ENCODE data around the gene TGFBRAP1.
"Not testable (repeated sequence)": the region's sequence is repeated elsewhere in the genome, so short reads cannot be mapped to it uniquely, and the experiment has no call there.

Gene TGFBRAP1

DNA sequence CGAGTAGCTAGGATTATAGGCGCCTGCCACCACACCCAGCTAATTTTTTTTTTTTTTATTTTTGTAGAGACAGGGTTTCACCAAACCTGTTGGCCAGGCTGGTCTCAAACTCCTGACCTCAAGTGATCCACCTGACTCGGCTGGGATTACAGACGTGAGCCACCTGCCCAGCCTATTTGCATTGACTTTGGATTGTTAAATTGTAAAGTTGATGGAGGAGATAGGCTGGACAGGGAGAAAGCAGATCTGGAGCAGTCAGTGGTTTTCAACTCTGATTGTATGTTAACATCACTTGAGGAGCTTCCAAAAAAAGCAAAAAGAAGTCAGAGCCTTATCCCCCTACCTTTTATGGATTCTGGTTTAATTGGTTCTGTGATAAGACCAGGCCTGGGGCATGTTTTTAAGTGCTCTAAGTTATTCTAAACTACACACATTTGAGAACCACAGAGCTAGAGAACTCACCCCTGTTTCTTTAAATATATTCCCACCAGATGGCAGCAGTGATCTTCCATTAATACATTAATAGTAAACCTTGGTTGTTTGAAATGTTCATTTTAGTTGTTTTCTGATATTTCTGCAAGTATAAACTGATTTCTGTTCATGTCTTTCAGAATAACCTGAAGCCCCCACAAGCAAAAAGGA, 15.3 kb upstream of the TGFBRAP1 start:
- no peak for DNase-seq

DNA sequence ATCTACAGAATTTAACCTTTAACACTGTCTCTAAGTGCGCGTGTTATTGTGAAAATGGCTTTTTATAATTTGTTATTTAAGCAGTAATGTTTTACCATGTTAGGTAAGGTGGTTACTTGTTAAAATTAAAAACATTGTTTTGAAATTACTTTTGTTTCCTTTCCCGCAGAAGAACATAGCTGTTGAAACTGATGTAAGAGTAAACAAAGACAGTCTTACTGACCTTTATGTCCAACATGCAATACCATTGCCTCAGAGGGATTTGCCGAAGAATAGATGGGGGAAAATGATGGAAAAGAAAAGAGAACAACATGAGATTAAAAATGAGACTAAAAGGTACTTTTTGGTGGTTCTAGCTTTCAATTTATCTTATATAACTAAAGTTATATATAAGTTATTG, 9.9 kb upstream of the TGFBRAP1 start:
- no peak for DNase-seq

DNA sequence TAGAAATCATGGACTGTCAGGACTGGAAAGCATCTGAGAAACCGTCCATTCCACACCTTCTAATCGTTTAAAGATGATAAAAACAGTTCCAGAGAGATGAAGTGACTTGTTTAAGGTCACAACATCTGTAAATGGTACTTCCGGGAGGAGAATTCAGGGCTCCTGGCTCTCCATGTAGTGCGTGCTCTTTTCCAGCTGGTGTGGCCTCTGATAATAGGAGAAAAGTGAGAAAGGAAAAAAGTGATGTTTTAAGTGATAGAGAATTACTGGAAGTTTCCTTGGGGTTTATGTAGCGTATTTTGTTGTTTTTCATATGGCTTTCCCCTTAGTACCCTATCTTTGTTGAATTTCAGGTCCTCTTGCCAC, 8.5 kb upstream of the TGFBRAP1 start:
- DNase-seq: no peak

DNA sequence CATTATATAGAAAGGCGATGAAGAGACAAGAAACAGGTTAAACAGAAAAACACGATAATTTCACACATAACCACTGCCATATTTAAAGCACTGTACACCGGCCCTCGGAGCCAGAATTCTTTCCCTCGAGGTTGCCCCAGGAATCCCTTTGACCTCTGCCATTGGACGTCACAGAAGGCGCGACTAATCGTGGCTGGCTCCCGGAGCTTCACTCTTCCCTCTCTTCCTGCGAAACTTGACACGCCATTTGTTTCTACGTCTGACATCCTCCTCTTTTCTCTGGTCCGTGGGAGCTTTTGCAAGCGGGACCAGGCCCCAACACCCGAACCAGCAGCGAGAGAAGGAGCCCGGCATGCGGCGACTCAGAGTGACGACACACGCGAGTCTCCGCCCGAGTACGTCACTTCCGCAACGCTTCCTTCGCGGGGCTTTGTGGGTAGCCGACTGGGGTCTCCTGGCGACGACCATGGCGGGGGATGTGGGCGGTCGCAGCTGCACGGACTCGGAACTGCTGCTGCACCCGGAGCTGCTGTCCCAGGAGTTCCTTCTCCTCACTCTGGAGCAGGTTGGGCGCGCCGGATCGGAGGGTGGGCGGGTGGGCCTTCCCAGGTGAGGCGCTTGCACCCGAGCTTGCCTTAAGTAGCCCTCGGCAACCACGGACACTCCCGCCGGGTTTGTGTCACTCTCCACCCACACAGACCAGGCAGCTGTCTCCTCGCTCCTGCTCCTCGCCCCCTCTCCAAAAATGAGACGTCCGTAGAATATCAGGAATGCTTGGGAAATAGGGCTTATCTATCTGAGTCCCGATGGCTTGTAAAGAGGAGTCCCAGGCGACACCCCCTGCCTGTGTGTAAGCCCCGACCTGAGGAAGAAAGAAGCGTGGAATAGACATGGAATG, 7.8 kb upstream of the TGFBRAP1 start, which contains the start of gene C2orf49:
Gene C2orf49 (plus strand): TSS at position 419 of the 898 bp plus-strand sequence. CDS start 48 bp downstream, at position 467.
- peak; percentile 90 to 92 for DNase-seq

DNA sequence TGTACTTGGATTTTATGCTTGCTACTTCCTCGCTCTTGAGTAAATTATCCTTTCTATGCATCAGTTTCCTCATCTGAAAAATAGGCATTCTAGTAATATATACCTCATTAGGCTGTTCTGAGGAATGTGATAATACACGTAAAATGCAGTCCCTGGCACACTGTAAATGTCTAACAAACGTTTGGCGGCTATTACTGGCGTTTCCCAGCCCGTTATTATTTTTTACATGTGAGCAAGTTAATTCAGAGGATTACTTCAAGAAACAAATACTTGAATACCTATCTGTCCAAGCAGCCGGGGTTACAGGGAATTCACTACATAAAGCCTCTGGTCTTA, 7.2 kb upstream of the TGFBRAP1 start:
- DNase-seq: no peak

DNA sequence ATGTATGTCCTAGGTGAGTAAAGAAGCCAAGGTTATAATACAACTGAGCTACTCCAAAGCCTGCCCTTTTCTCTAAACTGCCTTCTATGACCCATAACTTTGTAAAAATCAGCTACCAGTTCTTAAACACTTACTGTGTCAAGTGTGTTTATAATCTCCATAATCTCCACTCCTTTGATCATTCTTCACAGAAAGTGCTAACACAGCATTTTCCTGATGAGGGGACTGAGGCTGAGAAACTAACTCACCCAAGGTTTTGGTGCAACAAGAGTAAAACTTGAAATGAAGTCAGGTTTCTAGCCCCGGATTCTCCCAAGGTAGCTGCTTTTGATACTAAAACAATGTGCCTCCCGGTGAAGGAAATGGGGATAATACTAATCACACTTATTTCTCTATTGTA, 5.9 kb upstream of the TGFBRAP1 start:
- no peak for DNase-seq

DNA sequence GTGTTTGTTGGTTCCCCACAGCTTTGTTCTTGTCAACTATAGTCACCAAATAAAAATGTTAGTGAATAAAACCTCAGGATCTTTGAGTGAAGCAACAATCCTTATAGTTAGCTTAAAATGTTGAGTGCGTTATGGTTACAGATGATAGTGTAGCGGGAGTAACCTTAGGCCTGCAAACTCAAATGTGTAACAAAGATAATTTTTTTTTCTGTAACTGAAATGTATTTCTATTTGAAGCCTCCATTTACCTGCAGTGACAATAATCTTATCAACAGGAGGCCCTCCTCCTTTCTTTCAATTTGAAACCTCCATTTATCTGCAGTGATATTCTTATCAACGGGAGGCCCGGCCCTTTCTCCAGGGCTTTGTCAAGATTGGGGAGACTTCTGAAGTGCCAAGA, 4.7 kb upstream of the TGFBRAP1 start:
- DNase-seq: no peak

DNA sequence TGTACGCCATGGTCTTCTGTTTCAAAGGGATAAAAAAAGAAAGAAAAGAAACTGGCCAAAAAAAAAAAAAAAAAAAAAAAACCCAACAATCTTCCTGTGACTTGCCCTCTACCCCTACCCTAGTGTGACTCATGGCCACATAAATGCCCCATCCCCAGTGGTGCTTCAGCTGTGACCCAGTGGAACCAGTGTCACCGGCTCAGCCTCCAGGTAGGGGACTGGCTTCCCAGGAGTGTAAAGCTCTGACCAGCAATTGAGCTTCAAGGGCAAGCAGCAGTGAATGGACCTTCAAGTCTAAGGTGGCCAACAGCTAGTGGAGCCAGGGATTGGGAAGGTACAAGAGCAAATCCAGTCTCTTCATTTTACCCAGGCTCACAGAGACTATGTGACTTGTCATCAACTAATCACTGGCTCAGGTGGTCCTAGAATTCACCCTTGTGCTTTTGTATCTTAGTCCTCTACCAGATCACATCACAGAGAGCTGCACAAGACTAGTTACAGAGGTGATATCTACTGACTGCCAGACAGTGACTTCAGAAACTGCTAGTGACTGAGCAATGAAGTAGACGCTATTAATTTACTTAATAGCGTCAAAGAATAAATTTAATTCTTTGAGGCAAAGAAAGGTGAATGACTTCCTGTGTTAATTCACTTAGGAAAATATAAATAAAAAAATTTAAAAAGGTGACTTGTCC, 1.3 kb upstream of the TGFBRAP1 start:
- DNase-seq: peak; percentile 17 to 25

DNA sequence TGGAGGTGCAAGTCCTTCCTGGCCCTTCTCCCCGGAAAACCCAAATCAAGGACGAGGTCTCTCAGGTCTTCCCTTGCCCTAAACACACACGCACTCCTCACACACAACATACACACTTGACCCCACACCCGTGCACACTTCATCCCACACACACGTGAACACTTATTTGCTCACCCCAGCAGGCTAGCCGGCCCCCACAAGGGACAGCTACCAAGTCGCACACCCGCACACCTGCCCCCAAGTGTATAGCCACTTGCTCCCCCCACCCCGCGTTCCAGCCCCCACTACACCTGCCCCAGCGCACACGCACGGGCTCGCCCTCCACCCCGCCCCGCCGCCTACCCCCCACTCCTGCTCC, 359 bp downstream of the TGFBRAP1 start:
- peak; percentile 4 to 36 for DNase-seq

DNA sequence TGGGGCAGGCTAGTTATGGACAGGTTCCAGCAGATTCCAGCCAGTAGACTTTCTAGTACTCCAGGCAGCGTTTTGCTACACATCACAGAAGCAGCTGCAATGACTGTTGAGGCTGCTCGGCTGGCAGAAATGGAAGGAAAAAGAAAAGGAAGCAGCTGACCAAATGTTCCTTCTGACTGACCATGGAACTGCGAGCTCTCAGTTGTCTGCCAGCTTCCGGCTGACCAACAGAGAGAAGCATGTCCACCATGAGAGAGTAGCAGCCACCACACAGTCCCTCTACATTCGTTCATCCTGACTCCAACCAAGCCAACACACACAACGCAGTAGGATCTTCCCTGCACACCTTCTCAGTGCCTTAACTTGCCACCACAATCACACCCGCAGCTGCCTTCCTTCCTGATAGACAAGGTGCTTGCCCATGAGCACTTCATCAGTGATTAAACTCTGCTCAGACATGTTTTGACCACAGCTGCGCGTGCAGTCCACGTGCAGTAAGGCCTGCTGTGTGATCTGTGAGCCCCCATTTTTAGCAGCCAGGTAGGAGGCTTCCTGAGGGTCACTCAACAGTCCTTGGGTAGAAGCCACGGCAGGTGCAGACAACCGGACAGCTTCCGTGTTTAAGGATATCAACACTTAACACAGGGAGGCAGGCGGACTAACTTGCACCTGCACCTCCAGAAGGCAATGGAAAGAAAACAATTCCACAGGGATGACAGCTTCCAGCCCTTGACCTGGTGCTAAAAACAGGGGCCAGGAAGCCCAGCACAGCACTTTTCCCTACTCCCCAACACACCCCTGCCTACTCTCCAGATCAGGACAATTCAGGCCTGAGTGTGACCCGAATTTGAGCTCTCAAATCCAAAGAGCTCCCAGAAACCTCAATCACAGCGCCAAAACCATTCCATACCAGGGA, 996 bp downstream of the TGFBRAP1 start:
- peak; percentile 17 to 40 for DNase-seq

DNA sequence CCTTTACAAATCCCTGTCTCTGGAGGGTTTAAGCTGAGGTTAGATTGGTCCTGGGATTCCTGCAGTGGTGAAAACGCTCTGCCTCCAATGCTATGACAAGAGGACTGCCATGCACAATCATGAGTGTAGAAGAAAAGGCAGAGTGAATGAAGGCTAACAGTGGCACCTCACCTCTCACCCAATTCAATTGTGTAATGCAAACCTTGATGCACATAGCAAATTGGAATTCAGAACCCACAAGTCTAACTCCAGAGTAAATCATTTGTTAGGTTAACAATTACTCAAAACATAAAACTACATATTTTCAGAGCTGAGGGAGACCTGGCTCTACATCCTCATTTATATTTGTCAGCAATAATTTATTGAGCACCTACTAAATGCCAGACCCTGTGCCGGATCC, 1.8 kb downstream of the TGFBRAP1 start:
- DNase-seq: no peak

DNA sequence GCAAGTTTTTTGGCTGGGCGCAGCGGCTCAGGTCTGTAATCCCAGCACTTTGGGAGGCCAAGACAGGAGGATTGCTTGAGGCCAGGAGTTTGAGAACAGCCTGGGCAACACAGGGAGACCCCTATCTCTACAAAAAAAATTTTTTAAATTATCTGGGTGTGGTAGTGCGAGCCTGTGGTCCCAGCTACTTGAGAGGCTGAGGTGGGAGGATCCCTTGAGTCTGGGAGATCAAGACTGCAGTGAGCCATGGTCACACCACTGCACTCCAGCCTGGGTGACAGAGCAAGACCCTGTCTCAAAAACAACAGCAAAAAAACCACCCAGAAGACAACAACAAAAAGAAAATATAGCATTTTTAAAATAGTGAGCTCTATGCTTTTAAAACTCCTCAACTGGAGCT, 2.3 kb downstream of the TGFBRAP1 start:
- not testable (repeated sequence) for DNase-seq

DNA sequence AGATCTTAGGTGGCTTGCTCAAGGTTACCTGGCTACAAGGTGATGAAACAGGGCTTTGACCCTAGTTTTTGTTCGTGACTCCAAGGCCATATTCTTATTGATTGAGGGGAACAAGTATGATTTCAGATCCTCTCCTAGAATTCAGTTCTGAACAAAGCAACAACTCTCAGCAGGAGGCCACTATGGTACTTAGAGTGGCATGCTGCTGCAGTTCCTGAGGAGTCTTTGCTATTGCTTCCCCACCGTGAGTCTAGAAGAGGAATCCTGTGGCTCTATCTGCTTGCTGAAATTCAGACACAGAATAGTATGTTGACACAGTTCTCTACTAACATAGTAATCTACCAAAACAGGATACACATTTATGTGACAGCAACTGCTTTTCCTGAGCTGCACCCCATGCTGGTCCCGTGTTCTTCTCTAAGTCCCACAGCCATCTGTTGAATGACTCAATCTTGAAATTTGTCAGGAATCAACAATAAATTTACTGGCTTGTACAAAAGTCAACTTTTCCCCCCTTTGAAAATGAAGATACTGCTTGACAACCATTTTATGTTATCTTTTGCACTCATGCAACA, 4.1 kb downstream of the TGFBRAP1 start:
- DNase-seq: no peak

DNA sequence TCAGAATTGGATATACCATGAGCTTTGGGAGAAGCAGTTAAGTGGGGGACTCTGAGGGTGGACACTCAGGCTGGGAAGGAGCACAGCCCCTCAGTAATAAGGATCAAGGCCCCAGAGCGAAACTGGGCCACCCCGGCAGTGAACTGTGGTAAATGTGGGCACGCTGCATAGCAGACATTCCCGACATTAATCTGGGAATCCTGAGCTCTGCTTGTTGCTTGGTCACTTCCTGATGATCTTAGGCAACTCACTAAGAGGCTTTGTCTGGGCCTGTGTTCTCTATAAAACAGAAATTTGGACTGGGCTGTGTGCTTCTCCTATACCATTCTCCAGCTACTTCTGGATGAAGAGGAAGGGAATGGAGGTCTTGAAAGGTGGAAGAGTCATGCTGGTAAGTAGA, 4.8 kb downstream of the TGFBRAP1 start:
- DNase-seq: no peak

DNA sequence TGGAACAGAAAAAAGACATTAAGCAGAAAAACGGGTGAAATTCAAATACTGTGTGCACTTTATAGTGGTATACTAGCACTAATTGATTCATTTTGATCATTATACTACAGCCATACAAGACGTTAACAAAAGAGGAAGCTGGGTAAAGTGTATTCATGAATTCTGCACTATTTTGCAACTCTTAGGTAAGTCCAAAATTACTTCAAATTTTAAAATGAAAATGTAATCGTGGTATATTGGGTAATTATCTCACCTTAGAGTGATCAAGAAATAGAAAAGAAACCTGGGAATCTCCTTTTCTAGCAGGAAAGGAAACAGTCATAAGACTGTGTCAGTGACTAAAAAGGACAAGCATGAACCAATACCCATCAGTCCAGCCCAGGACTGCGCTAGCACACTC, 5.4 kb downstream of the TGFBRAP1 start:
- no peak for DNase-seq

DNA sequence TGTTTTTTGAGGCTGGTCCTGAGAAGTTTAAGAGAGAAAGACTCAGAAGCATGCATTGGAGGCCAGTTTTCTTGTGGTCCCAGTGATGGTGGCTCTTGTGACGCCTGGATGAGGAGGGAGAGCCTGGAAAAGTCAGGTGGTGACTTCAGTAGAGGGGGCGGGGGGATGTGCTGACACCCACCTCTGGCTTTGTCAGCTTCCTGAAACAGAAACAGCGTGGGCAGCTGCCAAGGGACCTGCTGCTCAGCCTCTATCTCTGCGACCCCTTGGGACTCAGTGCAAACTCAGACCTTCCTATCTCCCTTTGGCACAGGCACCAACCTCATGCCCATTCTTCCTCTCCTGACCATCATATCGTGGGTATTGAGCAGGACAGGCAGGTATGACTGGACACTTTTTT, 6.4 kb downstream of the TGFBRAP1 start:
- no peak for DNase-seq

DNA sequence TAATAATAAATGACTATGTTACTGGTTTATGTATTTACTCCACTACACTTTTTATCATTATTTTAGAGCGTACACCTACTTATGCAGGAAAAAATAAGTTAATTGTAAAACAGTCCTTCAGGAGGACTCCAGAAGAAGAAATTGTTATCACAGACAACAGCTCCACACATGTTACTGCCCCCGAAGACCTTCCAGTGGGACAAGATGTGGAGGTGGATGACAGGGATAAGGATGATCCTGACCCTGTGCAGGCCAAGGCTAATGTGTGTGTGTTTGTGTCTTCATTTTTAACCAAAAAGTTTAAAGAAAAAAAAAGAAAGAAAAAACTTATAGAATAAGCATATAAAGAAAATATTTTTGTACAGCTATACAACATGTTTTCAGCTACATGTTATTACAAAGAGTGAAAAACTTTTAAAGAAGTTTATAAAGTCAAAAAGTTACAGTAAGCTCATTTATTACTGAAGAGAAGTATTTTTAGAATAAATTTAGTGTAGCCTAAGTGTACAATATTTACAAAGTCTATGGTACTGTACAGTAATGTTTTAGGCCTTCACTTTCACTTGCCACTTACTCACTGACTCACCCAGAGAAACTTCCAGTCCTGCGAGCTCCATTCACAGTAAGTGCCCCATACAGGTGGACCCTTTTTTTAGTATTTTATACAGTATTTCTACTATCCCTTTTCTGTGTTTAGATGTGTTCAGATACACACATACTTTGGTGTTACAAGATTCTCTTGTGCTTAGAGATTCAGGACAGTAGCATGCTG, 7.5 kb downstream of the TGFBRAP1 start:
- DNase-seq: no peak

DNA sequence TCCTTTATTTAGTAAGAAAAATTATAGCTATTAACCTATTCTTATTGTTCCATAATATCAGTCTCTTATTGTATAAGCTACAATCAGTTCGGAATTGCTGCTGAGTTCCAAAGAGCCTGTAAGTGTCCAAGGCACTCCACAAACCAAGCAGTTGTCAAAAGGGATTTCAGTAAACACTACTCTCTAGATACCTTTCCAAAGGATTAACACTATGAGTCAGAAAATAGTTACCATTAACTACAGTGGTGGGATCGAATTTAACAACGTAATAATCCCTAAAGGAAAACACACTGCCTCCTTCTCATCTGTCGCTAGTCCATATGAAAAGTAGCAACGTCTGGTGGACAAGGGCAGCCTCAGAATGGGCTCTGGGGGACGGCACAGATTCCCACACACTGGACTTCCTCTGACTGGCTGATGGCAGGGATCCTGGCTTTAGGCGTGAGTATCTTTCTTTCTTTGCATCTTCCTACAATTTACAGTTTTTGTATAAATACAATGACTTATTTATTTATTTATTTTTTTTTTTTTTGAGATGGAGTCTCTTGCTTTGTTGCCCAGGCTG, 8.8 kb downstream of the TGFBRAP1 start:
- no peak for DNase-seq

DNA sequence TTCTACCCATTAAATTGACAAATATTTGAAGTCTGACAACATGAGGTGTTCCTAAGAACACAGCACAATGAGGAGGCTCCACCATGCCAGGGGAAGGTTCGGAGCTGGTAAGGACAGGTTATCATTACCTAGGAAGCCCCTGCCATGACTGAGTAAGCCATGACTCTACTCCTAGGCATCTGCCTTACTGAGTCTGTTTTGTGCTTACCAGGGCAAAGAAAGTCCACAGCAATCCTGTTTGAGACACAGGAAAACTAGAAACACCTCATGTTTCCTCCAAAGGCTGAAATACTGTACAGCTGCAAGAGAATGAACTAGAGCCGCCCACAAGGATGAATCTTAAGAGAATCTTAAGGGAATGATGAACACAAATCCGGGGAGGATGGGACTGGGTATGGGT, 11.6 kb downstream of the TGFBRAP1 start:
- no peak for DNase-seq

DNA sequence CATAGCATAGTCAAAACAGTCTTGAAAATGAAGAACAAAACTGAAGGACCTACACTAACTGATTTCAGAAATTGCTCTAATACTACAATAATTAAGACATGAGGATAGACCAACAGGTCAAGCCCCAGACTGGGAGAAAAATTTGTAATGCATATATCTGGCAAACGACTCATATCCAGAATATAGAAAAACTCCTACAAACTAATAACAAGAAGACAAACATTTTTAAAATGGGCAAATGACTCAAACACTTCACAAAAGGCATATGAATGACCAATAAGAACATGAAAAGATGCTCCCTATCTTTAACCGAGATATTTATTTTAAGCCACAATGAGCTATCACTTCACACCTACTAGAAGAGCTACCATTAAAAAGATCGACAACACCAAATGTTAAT, 14.2 kb downstream of the TGFBRAP1 start:
- no peak for DNase-seq

DNA sequence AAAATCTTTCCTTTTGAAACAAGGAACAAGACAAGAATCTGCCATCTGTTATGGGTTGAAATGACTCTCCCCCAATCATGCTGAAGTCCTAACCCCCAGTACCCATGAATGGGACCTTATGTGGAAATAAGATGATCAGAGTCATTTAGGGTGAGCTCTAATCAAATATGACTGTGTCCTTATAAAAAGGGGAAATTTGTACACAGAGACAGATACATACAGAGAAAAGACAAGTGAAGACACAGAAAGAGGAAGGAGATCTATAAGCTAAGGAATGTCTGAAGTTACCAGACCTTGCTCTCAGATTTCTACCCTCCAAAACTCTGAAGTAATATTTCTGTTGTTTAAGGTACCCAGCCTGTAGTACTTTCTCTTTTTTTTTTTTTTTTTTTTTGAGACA, 15.7 kb downstream of the TGFBRAP1 start:
- DNase-seq: no peak

All from activated CD4-positive, alpha-beta T cell treated with anti-CD3 and anti-CD28 coated beads, Interleukin-2, amount 50 U/mL, for 48 hours (primary cell).